D721Med (cell line): ENCODE results near the gene TJAP1.
"Not testable (repeated sequence)": the region's sequence is repeated elsewhere in the genome, so short reads cannot be mapped to it uniquely, and the experiment has no call there.

Source experiments
- DNase-seq: peaks from one replicate; pipeline ENCODE4 v3.0.0; 2011; ENCODE audit warnings: low spot score; ENCODE audit not compliant: insufficient read length
- FAIRE-seq: peaks from 2 replicates; lab custom pipeline; 2011; peaks lifted over from hg19 to GRCh38; lab: Jason Lieb, UNC
- TF ChIP-seq, protein P1 (sequence below): IDR thresholded peaks from 2 replicates; pipeline ENCODE4 v1.5.1; 2012; ENCODE audit warnings: mild to moderate bottlenecking, control low read depth; ENCODE audit not compliant: insufficient read depth; ENCODE audit errors: missing control alignments

TJAP1 gene

DNA sequence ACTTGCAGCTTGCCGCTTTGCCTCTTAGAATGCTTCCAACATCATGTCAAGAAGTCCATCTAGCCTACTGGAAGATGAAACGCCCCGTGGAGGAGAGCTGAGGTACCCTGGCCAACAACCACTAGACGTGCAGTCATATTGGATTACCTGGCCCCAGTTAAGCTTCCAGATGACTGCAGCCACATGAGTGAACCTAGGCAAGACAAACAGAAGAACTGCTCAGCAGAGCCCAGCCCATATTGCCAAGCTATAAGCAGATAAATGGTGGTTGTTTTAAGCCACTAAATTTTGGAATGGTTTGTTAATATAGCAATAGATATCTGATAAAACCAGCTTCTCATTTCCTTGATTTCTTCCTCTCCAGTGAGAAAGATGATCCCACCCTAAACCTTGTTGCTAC lies 17.3 kb upstream of the TJAP1 start:
- DNase-seq (no peak), FAIRE-seq (no peak)
- TF ChIP-seq, protein P1, sequence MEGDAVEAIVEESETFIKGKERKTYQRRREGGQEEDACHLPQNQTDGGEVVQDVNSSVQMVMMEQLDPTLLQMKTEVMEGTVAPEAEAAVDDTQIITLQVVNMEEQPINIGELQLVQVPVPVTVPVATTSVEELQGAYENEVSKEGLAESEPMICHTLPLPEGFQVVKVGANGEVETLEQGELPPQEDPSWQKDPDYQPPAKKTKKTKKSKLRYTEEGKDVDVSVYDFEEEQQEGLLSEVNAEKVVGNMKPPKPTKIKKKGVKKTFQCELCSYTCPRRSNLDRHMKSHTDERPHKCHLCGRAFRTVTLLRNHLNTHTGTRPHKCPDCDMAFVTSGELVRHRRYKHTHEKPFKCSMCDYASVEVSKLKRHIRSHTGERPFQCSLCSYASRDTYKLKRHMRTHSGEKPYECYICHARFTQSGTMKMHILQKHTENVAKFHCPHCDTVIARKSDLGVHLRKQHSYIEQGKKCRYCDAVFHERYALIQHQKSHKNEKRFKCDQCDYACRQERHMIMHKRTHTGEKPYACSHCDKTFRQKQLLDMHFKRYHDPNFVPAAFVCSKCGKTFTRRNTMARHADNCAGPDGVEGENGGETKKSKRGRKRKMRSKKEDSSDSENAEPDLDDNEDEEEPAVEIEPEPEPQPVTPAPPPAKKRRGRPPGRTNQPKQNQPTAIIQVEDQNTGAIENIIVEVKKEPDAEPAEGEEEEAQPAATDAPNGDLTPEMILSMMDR, result no peak

DNA sequence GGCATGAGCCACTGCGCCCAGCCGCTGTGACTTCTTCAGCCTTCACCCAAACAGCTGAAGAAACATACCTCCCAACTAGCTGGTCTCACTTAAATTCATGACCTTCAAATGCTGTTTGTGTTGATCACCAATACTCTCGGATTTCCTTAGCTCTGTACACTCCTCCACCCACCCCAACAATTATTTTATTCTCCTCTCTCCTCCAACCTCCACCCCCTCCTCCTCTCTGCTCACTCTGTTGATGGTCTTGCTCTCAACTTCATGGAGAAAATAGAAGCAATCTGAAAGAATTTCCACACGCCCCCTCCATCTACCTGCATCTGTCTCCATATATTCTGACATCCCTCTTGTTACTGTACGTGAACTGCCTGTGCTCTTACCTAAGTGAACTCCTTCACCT lies 15.4 kb upstream of the TJAP1 start:
- FAIRE-seq (no peak), DNase-seq (no peak)
- TF ChIP-seq, protein P1, result no peak

DNA sequence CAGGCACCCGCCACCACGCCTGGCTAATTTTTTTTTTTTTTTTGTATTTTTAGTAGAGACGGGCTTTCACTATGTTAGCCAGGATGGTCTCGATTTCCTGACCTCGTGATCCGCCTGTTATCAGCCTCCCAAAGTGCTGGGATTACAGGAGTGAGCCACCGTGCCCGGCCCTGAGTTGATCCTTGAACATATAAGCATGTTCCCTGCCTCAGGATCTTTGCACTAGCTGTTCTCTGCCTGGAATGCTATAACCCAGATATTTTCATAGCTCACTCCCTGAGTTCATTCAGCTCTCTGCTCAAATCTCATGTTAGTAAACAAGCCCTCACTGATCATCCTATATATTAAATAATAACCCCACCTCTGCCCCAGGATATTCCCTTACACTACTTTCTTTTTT lies 13.0 kb upstream of the TJAP1 start:
- FAIRE-seq (no peak), DNase-seq (no peak)
- TF ChIP-seq, protein P1, result no peak

DNA sequence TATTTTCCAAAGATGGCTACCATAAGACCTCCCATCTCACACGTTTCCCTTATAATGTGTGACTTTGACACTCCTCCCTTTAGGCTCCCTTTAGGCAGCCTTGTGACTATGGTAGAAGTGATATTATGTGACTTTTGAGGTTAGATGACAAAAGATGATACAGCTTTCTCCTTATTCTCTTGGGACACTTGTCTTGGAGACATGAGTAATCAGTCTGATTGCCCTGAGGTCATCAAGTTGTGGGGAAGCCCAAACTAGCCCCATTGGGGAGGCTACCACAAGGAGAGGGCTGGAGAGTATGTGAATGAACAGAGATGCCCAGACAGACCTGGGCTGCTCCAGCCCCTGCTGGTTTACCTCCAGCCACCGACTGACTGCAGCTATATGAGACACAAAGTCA lies 11.4 kb upstream of the TJAP1 start:
- FAIRE-seq, result no peak
- TF ChIP-seq, protein P1, result no peak
- DNase-seq, result no peak

DNA sequence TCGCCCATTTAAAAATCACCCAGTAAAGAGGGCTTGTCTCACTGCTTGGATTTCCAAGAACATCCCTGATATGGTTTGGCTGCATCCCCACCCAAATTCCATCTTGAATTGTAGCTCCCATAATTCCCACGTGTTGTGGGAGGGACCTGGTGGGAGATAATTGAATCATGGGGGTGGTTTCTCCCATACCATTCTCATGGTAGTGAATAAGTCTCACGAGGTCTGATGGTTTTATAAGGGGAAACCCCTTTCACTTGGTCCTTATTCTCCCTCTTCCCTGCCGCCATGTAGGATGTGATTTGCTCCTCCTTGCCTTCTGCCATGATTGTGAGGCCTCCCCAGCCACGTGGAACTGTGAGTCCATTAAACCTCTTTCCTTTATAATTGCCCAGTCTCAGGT lies 10.1 kb upstream of the TJAP1 start:
- not testable (repeated sequence) for FAIRE-seq, DNase-seq

DNA sequence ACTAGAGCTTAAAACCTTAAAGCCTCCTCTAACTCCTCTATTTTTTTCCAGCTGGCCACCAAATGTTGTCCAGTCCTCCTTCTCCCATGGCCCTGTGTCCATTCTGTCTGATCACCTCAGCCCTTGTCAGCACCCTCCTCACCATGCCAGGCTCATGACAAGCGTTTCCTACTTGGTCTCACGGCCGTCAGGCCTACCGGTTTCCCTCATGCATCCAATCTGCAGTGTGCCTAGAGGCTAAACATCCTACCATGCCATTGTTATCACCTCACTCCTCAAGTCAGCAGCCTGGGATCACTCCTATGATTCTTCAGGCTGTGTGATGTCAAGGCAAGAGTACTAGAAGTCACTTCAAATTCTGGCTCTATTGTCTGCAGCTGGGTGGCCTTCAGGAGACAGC lies 9.6 kb upstream of the TJAP1 start:
- TF ChIP-seq, protein P1, result no peak
- no peak for FAIRE-seq
- DNase-seq, result no peak

DNA sequence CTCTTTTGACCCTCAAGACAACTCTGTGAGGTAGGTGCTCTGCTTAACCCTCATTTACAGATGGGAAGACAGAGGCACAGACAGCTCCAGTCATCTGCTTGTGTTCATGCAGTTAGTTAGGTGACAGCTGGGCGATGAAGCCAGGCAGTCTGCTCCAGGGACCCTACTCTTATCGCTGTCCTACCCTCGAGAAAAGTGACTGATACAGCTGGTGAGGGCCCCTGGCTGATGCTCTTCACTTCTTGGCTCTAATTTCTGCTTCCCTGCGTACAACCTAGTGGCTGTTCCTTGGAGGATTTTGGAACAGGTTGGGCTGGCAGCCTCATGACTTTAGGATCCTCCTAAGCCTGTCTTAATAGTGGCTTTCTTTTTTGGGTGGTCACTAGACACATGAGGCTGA lies 9.1 kb upstream of the TJAP1 start:
- TF ChIP-seq, protein P1, result no peak
- DNase-seq (no peak), FAIRE-seq (no peak)
